SK-N-DZ (cell line): ENCODE measurements around the gene ACTL10.

Experiments used
- DNase-seq: peaks from one replicate; pipeline ENCODE4 v3.0.0-alpha.2; 2015; ENCODE audit warnings: low spot score

ACTL10 gene

GRCh38 chr20:33648396-33649004 lies 18.2 kb upstream of the ACTL10 start:
- peak; percentile 97 for DNase-seq

GRCh38 chr20:33649201-33649681 lies 17.5 kb upstream of the ACTL10 start:
- peak; percentile 90 for DNase-seq

DNA sequence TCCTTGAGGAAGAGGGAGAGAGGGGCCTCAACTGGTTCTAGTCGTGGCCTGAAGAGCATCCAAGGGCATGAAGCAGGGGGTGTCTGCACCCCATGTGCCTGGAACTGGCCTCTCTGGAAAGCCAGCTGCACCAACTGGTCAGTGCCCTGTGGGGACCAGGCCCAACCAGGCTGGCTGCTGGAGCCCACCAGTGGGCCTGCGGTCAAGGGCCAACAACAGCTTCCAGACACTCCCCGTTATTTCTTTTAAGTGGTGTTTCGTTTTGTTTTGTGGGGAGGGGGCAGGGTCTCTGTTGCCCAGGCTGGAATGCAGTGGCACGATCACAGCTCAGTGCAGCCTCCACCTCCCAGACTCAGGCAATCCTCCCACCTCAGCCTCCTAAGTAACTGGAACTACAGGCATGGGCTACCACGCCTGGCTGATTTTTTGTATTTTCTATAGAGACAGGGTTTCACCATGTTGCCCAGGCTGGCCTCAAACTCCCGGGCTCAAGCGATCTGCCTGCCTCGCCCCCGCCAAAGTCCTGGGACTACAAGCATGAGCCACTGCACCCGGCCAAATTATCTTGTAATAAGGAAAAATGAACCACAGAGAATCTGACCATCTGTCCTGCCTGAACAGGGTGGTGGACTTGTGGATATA lies 16.5 kb upstream of the ACTL10 start:
- no peak for DNase-seq

- DNase-seq, result peak; percentile 30
Observed at GRCh38 chr20:33650753-33651561, 15.8 kb upstream of the ACTL10 start.

DNA sequence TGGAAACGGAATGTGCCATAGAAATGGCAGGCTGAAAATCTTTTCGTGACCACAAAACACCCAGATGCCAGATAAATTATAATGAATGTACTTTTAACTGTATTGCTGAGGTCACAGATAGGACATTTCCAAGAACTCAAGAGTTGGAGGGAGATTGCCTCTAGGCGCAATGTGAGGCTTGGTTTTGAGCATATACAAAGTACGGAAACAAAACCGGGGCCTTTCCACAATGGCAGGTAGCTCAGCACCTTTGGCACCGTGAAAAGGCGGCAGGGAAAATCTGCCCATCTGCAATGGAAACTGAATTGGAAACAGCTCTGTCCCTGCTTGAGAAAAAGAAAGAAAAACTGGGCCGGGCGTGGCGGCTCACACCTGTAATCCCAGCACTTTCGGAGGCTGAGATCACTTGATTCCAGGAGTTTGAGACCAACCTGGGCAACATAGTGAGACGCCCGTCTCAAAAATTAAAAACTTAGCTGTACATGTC lies 15.1 kb upstream of the ACTL10 start:
- DNase-seq, result no peak

- peak; percentile 88 for DNase-seq
Observed at GRCh38 chr20:33653218-33653899, 13.4 kb upstream of the ACTL10 start.

DNA sequence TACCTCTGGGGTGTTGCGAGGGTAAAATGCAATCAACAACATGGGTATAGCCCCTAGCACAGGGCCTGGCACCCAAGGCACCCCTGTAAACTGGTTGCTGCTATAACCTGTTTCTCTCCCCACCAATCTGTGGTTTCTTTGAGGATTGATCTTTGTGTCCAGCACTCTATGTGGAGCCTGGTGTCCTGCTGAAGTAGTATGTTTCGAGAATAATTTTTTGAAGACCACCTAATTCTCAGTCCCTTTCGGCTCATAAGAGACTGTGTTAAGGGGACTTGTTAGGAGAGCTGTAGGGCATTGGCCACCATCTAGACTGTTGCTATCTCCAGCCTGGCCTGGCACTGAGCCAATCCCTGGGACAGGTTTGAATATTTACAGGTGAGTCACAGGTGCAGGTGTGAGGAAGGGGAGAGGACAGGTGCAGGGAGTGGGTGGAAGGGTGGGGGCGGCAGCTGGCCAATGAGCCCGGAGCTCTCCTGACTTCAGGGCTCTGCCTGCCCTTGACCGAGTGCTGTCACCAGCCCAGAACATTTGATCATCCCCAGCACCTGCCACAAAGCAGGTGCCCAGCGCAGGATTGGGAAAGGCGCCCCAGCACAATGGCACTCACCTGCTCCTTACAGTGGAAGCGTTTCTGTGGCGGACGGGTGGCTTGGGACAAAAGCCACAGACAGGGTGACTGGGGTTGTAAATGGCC lies 12.7 kb upstream of the ACTL10 start:
- DNase-seq, result peak; percentile 37

DNA sequence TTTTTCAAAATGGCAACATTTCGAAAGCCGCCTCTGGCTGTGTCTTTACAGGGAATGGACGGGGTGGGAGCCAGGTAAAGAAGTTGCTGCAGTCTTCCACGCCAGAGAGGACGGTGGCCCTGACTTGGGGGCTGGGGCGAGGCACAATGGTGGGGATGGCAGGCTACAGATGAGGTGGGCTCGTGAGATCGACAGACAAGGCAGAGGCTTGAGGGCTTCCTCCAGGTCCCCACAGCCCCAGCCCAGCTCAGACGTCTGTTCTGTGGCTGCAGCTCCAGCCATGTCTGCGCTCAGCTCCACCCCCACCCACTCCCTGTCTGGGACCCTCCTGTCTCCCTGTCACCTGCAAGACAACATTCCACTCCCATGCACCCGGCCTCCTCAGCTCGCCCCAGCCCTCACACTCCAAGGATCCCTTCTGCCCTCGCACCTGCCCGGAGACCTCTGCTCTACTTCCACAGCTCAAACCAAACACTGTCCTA lies 12.0 kb upstream of the ACTL10 start:
- peak; percentile 25 for DNase-seq

DNA sequence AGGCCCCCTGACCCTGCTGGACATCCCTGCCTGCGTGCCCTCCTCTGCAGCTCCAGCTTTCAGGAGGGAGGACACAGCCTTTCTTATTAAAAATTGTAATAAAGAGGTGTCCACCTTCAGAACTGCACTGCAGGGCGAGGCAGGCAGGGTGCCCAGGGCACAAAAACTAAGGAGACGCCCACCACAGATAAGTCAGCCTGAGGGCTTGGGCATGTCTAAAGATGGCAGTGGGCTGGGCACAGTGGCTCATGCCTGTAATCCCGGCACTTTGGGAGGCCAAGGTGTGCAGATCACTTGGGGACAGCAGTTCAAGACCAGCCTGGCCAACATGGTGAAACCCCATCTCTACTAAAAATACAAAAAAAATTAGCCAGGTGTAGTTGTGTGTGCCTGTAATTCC lies 11.6 kb upstream of the ACTL10 start:
- no peak for DNase-seq

DNA sequence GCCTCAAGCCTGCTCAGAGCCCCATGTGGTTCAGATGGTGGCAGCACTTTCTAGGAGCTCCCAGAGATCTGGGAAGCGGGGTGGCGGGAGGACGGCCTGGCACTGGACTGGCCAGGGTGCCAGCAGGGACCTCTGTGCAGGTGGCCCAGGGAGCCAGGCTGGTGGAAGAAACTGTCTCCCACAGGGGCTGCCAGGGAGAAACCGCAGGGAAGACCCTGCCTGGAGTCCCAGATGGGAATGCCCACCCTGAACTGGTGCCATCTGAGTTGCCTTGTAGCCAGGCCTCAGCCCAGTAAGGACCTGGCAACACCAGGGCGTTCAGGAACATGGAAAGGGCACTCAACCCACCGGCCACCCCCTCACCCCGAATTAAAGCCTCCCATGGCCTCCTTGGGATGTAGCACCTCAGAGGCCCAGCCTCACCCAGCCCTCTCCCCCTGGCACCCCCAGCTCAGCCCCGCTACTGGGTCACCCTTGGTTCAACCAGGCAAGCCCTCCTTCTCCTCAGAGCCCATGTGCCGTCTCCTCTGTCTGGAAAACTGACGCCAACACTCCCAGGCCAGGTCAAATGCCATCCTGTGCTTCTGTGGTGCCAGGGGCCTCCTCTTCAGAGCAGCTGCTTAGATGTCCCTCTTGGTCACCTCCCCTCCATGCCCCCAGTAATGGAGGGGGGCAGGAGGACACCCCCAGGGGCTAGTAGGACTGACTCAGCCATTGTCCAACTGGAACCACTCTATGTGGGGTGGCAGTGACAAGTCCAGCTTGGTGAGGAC lies 10.5 kb upstream of the ACTL10 start:
- DNase-seq, result no peak

DNA sequence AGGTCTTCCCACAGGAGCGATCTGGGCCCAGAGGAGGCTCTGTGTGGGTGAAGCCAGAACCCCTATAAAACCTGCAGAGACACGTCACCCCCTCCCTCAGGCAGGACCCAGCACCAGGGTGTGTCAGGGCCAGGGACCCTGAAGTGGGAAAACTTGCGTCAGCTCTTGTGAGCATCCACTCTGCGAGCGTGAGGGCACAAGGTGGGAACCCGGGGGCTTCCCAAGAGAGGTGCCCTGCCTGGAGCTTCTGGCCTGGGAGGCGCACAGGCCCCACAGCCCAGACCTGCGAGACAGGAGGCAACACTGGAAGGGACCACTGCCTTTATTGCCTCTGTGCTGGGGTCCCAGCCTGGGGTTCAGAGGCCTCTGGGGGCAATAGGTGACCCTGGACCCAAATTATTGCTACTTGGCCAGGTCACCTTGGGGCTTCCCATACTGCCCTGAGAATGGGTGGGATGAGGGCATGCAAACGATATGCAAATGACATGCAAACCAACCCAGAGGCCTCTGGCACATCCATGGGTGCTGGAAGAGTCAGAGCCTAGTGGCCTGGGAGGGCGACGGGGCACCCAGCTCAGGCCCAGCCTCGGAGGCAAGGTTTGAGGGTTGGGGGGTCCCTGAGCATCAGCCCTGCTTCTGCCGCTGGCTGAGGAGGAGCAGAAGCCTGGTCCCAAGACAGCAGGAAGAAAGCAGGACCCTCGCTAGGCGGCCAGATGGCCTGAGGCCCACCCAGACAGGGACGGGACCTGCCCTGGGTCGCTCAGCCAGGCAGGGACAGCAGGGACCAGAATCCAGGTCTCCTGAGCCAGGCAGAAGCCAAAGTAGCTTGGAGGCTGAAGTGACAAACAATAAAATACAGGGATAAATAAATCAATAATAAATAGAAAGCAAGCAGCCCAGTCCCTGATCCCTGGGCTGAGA lies 9.7 kb upstream of the ACTL10 start:
- no peak for DNase-seq

GRCh38 chr20:33657704-33658095 lies 9.0 kb upstream of the ACTL10 start:
- DNase-seq, result no peak

DNA sequence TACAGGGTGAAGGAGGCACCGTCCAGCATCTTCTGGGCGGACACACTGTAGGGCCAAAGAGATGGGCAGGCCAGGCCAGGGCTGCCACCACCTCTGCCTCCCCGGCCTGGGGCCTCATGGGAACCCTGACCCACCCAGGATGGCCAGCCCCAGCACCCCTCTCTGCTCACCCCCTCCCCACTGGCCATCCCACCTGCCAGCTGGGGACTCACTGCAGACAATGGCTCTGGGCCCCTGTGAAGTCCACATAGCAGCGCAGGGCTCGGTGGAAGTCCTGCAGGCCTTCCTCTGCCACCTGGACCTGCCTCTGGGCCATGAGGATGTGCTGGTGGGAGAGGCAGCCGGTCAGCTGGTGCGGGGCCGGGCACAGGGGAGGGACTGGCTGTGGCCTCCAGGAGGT lies 8.2 kb upstream of the ACTL10 start:
- no peak for DNase-seq

DNA sequence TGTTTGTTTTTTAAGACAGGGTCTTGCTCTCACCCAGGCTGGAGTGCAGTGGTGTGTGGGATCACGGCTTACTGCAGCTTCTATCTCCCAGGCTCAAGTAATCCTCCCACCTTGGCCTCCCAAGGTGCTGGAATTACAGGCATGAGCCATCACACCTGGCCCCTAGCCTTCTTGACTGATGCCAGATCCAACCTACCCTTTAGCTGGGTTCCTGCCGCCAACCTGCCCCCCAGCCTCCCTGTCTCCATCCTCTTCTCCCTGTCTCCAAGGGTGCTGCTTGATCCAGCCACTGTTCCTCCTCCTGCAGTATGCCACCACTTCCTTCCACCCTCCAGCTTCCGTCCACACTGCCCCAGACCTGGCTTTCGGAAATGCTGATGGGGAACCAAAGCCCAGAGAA lies 7.8 kb upstream of the ACTL10 start:
- no peak for DNase-seq

- no peak for DNase-seq
Observed at GRCh38 chr20:33659341-33660034, 7.3 kb upstream of the ACTL10 start.

DNA sequence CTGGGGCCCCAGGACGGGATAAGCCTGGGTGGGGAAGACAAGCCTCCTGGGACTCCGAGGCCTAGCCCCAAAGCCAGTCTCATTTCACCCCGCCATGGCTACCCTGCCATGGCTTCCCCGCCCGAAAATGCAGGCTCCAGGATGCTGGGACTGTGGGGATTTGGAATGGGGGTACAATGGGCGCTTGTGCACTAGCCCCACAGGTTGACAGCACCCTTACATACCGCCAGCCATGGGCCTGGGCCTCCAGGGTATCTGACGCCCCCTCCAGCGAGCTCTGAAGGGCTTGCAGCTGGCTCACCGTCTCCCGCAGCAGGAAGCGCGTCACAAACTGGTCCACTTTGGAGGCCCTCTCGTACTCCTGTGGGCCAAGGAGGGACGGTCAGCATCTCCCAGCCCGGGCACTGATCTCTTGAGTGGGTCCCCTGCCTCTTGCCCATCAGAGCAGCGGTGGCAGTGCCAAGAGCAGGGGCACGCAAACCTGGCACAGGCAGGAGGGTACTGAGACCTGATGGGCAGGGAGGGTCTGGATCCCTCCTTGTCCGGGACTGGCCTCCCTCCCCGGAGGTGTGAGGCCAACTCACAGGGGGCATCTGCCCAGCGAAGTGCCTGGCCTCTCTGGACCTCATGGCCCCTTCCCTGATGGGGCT lies 6.6 kb upstream of the ACTL10 start:
- DNase-seq, result no peak

DNA sequence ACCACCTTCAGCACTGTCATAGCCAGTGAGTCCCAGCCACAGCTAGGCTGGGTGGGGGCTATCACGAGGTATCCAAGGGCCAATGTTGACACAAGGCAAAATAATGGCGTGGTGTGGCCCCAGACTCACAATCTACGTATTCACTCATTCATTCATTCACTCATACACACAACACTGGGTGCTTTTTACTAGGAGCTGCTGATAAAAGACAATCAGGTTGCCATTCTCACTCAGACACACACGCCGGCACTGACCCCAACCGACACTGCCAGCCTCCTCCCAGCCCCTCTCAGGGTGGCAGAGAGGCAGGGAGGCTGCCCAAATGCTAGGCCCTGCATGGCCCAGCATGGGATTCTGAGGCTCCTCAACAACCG lies 6.1 kb upstream of the ACTL10 start:
- DNase-seq, result no peak

- DNase-seq, result no peak
Observed at GRCh38 chr20:33662172-33662571, 4.6 kb upstream of the ACTL10 start, which contains the start of gene C20orf144. TSS of gene C20orf144 (plus strand) at chr20:33662327. CDS start at chr20:33662346, 19 bp downstream.
